Astrocyte (in vitro differentiated cells and primary cell): ENCODE results near the gene EML6. TPM values are rescaled to one million over a fixed set of nuclear protein-coding genes. Genes with fewer than 3 reads are reported as not detected.
A peak's percentile ranks its signal among the peaks of the same experiment; 100 is the strongest.

Experiments
- DNase-seq: peaks from one replicate; pipeline ENCODE4 v3.0.0-alpha.2; 2010; ENCODE audit warnings: low read depth
- FAIRE-seq: peaks from 2 replicates; lab custom pipeline; 2011; peaks lifted over from hg19 to GRCh38; lab: Jason Lieb, UNC
- H2AFZ ChIP-seq: 2 replicates; pipeline ENCODE4 v1.6.0; 2012; ENCODE audit warnings: low read depth, low read length, inconsistent platforms
- H3K27ac ChIP-seq: 2 replicates; pipeline ENCODE4 v1.5.1; 2011; ENCODE audit warnings: low read depth, low read length, inconsistent platforms
- H3K27me3 ChIP-seq: 2 replicates; pipeline ENCODE4 v1.6.0; 2011; ENCODE audit warnings: low read length, inconsistent platforms; ENCODE audit not compliant: insufficient read depth
- H3K36me3 ChIP-seq: 2 replicates; pipeline ENCODE4 v1.5.1; 2011; ENCODE audit warnings: low read length, inconsistent platforms; ENCODE audit not compliant: insufficient read depth
- H3K4me1 ChIP-seq: 2 replicates; pipeline ENCODE4 v1.5.1; 2011; ENCODE audit warnings: low read length, inconsistent platforms; ENCODE audit not compliant: insufficient read depth
- H3K4me2 ChIP-seq: 2 replicates; pipeline ENCODE4 v1.6.0; 2012; ENCODE audit warnings: low read length, inconsistent platforms
- H3K4me3 ChIP-seq: 2 replicates; pipeline ENCODE4 v1.5.1; 2011; ENCODE audit warnings: low read depth, mild to moderate bottlenecking, low read length, inconsistent platforms; ENCODE audit not compliant: insufficient read depth
- H3K79me2 ChIP-seq: 2 replicates; pipeline ENCODE4 v1.6.0; 2012; ENCODE audit warnings: mild to moderate bottlenecking, low read length, inconsistent platforms; ENCODE audit not compliant: insufficient read depth
- H3K9ac ChIP-seq: 2 replicates; pipeline ENCODE4 v1.6.0; 2012; ENCODE audit warnings: mild to moderate bottlenecking, low read length, inconsistent platforms
- H3K9me3 ChIP-seq: 2 replicates; pipeline ENCODE4 v1.5.1; 2012; ENCODE audit warnings: low read depth, mild to moderate bottlenecking, low read length, inconsistent platforms; ENCODE audit not compliant: insufficient read depth
- H4K20me1 ChIP-seq: 2 replicates; pipeline ENCODE4 v1.6.0; 2012; ENCODE audit warnings: low read length, inconsistent platforms; ENCODE audit not compliant: insufficient read depth
- H3K27ac Mint-ChIP-seq: one replicate; pipeline ENCODE4 v1.8.0; 2021; ENCODE audit warnings: mild to moderate bottlenecking, mixed read lengths; ENCODE audit not compliant: unreplicated experiment
- H3K27me3 Mint-ChIP-seq: one replicate; pipeline ENCODE4 v1.8.0; 2021; ENCODE audit warnings: low read depth, mixed read lengths; ENCODE audit not compliant: unreplicated experiment
- H3K36me3 Mint-ChIP-seq: one replicate; pipeline ENCODE4 v1.8.0; 2021; ENCODE audit warnings: low read depth, mixed read lengths; ENCODE audit not compliant: unreplicated experiment
- H3K4me1 Mint-ChIP-seq: one replicate; pipeline ENCODE4 v1.8.0; 2021; ENCODE audit warnings: low read depth, mixed read lengths; ENCODE audit not compliant: unreplicated experiment
- H3K4me3 Mint-ChIP-seq: one replicate; pipeline ENCODE4 v1.8.0; 2021; ENCODE audit warnings: mild to moderate bottlenecking, moderate library complexity, mixed read lengths; ENCODE audit not compliant: unreplicated experiment
- H3K9me3 Mint-ChIP-seq: one replicate; pipeline ENCODE4 v1.8.0; 2021; ENCODE audit warnings: mild to moderate bottlenecking, mixed read lengths; ENCODE audit not compliant: unreplicated experiment
- EZH2 ChIP-seq: IDR thresholded peaks from 2 replicates; pipeline ENCODE4 v1.6.1; 2012; ENCODE audit warnings: mild to moderate bottlenecking, low read length, inconsistent platforms; ENCODE audit not compliant: insufficient read depth
- total RNA-seq: library from RNA; stranded (reverse); gene quantifications from 2 replicates; pipeline ENCODE4 v1.2.1, GENCODE V29; 2021
- TF ChIP-seq, protein P1 (sequence below): IDR thresholded peaks from 2 replicates; pipeline ENCODE4 v1.5.1; 2011; ENCODE audit warnings: low read depth, mild to moderate bottlenecking, inconsistent platforms, low read length, moderate library complexity; ENCODE audit not compliant: insufficient read depth

EML6 gene
- total RNA-seq, 1 donor from 2014 or later = 0.23 TPM

DNA sequence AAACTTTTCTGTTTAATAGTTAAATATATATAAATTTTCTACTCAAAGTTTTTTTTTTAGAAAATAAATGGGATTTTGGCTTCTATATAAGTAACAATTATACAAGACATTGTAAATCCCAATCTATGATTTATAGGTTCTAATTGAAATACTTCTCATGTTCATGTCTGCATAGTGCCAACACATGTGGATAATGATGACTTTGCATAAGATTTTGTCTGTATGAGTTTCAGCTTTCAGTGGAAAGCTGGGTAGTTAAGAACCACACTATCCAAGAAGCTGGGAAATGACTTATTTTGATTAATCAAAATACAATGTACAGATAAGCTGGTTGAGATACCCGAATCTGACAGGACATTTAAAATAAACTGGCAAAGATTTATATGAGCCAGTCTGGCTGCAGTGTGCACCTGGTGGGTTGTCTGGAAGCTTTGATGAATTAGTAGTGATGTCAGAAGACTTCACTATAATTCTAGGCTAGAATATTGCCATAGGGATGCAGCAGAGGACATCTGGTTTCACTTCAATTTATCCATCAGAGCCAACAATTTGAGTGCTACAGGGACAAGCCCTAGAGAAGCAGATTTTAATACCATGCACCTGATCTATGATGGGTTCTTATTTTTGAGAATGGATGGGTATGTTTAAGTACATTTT lies 45.4 kb downstream of the EML6 start:
- no peak for FAIRE-seq
- H3K4me2 ChIP-seq = no peak overlapping the region

DNA sequence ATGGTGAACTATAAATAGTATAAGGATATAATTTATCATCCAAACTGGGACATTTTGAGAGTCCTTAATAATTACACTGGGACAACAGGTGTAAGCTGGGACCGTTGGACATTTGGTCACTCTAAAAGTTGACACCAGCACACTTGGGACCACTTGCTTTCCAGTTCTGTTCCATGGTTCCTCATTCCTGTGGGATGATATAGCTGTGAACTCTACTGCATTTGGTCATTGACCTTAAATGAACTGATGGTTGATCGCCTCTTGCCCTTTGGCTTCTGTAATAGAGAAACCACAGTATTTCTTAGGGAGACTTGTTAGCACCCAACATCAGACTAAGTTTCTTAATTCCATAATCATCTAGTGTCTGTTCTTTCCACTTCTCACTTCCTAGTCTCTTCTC lies 46.7 kb downstream of the EML6 start:
- Histone ChIP-seq H3K4me1 (peaks cover 32% of the 10 kb centered on the region), H3K4me2 (no peak overlapping the region), H3K9ac (no peak overlapping the region), H2AFZ (no peak overlapping the region), H3K79me2 (no peaks in the 10 kb centered on the region), H3K27me3 (no peaks in the 10 kb centered on the region), H4K20me1 (no peaks in the 10 kb centered on the region), H3K4me3 (no peak overlapping the region), H3K36me3 (no peaks in the 10 kb centered on the region), H3K27ac (no peak overlapping the region), H3K9me3 (no peaks in the 10 kb centered on the region)
- peaks cover 14% of the 10 kb centered on the region for H3K4me1 Mint-ChIP-seq
- no peak for DNase-seq
- peaks cover 8% of the 10 kb centered on the region for H3K9me3 Mint-ChIP-seq
- FAIRE-seq = no peak
- peaks cover 7% of the 10 kb centered on the region for H3K36me3 Mint-ChIP-seq
- TF ChIP-seq, protein P1, sequence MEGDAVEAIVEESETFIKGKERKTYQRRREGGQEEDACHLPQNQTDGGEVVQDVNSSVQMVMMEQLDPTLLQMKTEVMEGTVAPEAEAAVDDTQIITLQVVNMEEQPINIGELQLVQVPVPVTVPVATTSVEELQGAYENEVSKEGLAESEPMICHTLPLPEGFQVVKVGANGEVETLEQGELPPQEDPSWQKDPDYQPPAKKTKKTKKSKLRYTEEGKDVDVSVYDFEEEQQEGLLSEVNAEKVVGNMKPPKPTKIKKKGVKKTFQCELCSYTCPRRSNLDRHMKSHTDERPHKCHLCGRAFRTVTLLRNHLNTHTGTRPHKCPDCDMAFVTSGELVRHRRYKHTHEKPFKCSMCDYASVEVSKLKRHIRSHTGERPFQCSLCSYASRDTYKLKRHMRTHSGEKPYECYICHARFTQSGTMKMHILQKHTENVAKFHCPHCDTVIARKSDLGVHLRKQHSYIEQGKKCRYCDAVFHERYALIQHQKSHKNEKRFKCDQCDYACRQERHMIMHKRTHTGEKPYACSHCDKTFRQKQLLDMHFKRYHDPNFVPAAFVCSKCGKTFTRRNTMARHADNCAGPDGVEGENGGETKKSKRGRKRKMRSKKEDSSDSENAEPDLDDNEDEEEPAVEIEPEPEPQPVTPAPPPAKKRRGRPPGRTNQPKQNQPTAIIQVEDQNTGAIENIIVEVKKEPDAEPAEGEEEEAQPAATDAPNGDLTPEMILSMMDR = no peak
- no peak for TF ChIP-seq EZH2
- H3K27me3 Mint-ChIP-seq = no peaks in the 10 kb centered on the region
- H3K27ac Mint-ChIP-seq = no peak overlapping the region
- H3K4me3 Mint-ChIP-seq = no peak overlapping the region

More for the DNA sequence above, 45.4 kb downstream of the EML6 start:
- peaks cover 32% of the 10 kb centered on the region for H3K4me1 ChIP-seq
- H3K27ac Mint-ChIP-seq = no peak overlapping the region
- H4K20me1 ChIP-seq = no peaks in the 10 kb centered on the region
- H3K27me3 ChIP-seq = no peaks in the 10 kb centered on the region
- H3K9me3 Mint-ChIP-seq = peaks cover under 1% of the 10 kb centered on the region
- peaks cover 14% of the 10 kb centered on the region for H3K4me1 Mint-ChIP-seq
- no peak overlapping the region for H3K4me3 Mint-ChIP-seq
- H3K79me2 ChIP-seq = no peaks in the 10 kb centered on the region
- H3K4me3 ChIP-seq = no peak overlapping the region
- peaks cover 2% of the 10 kb centered on the region for H3K36me3 Mint-ChIP-seq
- H3K27ac ChIP-seq = no peak overlapping the region
- H3K9ac ChIP-seq = no peak overlapping the region
- no peaks in the 10 kb centered on the region for H3K9me3 ChIP-seq
- no peak overlapping the region for H2AFZ ChIP-seq
- no peaks in the 10 kb centered on the region for H3K36me3 ChIP-seq
- H3K27me3 Mint-ChIP-seq = no peaks in the 10 kb centered on the region
- no peak for TF ChIP-seq EZH2
- TF ChIP-seq, protein P1 = no peak
- DNase-seq = peak; percentile 18

DNA sequence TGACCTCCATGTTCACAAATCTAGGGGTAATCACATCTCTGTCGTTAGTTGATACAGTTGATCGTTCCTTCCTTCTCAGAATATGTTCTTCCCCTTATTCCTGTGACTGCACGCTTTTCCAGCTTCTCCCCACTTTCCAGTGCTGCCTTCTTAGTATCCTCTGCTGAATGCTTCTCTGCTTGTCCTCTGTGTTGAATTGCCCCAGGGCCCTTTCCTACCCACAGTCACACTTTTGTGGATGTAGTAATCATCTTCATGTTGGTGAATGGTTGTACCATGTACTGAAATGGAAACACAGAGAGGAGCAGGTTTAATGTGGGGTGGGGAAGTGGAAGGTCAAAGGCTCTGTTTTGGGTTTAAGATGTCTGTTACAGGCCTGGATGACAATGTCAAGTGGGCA lies 47.2 kb downstream of the EML6 start:
- Histone ChIP-seq H3K27ac (peak overlapping the region; percentile 16), H3K36me3 (no peaks in the 10 kb centered on the region), H3K4me3 (no peak overlapping the region), H3K4me1 (peaks cover 32% of the 10 kb centered on the region), H3K9ac (no peak overlapping the region), H3K27me3 (no peaks in the 10 kb centered on the region), H3K4me2 (peak overlapping the region; percentile 62), H3K9me3 (no peaks in the 10 kb centered on the region), H3K79me2 (no peaks in the 10 kb centered on the region), H4K20me1 (no peaks in the 10 kb centered on the region), H2AFZ (no peak overlapping the region)
- TF ChIP-seq, protein P1 = no peak
- TF ChIP-seq EZH2 = no peak
- H3K27ac Mint-ChIP-seq = no peak overlapping the region
- H3K4me3 Mint-ChIP-seq = no peak overlapping the region
- no peak for FAIRE-seq
- H3K9me3 Mint-ChIP-seq = peaks cover 12% of the 10 kb centered on the region
- H3K4me1 Mint-ChIP-seq = peaks cover 14% of the 10 kb centered on the region
- H3K27me3 Mint-ChIP-seq = no peaks in the 10 kb centered on the region
- peaks cover 7% of the 10 kb centered on the region for H3K36me3 Mint-ChIP-seq
- DNase-seq = no peak
